Activated CD8-positive, alpha-beta memory T cell treated with anti-CD3 and anti-CD28 coated beads, Interleukin-2, amount 50 U/mL, for 24 hours (primary cell): ENCODE results near the gene MAN1C1.
A peak's percentile ranks its signal among the peaks of the same experiment; 100 is the strongest.
"Not testable (repeated sequence)": the region's sequence is repeated elsewhere in the genome, so short reads cannot be mapped to it uniquely, and the experiment has no call there.

ENCODE experiments used
- DNase-seq: peaks from one replicate; pipeline ENCODE4 v3.0.0-alpha.2; 2020; ENCODE audit errors: extremely low read depth

The MAN1C1 gene

DNA sequence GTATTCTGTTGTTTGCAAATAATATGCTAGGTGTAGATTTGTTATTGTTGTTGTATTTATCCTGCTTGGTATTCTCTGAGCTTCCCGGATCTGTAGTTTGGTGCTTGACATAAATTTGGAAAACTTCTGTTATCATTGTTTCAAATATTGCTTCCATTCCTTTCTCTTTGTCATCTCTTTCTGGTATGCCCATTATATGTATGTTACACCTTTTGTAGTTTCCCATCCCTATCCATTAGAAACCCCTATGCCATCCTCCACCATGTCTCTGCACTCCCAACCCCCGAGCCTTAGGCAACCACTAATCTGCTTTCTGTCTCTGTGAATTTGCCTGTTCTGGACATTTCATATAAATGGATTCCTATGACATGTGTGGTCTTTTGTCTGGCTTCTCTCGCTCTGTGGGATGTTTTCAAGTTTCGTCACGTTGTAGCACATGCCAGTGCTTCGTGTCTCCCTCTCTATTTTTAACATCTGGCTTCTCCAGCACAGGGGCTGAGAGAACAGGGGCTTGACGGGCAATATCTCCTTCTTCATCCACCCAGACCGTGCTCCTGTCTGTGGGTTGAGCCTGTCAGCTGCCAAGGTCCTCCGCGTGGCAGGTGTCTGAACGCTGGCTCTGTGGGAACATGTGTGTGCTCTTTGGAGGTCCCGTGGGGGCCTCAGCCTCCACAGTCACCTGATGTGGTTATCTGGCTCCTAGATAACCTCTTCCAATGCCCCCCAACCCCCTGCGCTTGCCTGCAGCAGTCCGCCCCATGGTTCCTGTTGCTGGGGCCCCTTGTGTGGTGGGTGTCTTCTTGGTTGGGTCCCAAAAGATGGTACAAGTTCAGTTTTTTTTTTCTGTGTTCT is 32.8 kb upstream of the MAN1C1 start:
- no peak for DNase-seq

DNA sequence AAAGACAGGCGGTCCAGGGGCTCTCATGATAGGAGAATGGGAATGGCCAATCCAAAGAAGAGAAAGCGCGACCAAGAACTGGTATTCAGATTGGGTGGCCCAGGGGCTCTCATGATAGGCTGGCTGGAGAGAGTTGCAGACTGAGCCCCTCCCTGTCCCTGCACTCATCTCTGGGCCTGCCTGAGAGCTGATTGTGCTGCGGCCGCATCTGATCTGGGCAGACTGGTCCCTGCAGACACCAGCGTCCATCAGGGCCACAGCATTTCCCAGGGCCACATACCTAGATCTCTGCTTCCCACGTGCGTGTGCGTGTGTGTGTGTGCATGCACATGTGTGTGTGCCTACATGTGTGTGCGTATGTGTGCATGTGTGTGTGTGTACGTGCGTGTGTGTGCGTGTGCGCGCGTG is 30.4 kb upstream of the MAN1C1 start:
- no peak for DNase-seq

DNA sequence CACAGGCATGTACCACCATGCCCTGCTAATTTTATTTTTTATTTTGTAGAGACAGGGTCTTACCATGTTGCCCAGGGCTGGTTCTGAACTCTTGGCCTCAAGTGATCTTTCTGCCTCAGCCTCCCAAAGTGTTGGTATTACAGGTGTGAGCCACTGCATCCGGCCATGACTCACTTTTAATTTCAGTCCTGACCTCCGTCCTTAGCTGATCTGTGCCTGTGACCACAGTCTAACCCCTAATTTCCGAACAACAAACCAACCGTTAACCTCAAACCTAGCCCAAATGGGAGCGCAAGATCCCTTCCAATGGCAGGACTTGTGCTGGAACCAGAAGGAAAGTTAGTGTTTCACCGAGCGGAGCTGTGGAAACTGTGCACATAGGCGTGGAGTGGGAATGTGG is 29.3 kb upstream of the MAN1C1 start:
- no peak for DNase-seq

DNA sequence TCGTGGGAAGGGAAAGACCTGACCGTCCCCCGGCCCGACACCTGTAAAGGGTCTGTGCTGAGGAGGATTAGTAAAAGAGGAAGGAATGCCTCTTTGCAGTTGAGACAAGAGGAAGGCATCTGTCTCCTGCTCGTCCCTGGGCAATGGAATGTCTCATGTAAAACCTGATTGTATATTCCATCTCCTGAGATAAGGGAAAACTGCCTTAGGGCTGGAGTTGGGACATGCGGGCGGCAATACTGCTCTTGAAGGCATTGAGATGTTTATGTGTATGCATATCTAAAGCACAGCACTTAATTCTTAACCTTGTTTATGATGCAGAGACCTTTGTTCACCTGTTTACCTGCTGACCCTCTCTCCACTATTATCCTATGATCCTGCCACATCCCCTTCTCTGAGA is 28.4 kb upstream of the MAN1C1 start:
- DNase-seq, result not testable (repeated sequence)

DNA sequence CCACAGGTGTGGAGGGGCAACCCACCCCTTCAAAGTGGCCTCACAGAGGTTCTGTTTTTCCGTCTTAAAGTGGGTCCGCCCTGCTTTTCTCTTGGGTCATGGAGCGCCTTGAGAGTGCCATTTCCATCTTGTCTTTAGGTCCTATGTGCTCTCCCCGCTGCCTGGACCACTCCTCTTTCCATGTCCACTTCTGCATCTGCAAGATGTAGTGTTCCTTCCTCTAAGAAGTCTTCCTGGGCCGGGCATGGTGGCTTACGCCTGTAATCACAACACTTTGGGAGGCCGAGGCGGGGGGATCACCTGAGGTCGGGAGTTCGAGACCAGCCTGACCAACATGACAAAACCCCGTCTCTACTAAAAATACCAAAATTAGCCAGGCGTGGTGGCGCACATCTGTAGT is 27.8 kb upstream of the MAN1C1 start:
- DNase-seq, result not testable (repeated sequence)

DNA sequence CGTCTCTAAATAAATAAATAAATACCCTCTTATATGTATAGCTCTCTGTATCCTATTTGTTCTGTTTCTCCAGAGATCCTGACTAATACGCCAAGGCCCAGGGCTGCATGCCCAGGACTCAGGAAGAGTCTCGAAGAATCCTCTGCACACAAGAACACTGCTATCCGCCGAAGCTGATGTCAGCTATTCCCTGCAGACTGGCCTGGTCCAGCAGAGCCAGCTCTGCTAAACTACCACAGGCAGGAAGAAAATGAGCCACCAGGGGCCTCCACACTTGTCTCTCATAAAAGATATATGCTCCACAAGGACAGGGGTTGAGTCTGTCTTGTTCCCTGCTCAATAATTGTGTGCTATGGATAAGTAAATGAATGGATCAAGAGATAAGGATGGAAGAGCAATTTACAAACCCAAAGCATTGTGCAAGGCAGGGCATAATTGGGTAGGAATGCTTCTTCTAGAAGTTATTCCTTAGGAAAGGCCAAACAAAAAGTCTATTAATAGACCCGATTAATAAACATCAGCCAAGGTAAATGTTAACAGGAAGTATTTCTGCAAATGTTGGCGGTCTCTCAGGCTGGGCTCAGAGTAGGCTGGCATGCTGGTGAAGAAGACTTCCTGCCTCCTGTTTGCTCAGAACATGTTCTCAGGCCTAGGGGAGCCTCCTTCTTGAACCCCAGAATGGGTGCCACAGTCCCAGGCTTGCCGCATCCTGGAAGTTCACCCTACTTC is 26.3 kb upstream of the MAN1C1 start:
- no peak for DNase-seq

DNA sequence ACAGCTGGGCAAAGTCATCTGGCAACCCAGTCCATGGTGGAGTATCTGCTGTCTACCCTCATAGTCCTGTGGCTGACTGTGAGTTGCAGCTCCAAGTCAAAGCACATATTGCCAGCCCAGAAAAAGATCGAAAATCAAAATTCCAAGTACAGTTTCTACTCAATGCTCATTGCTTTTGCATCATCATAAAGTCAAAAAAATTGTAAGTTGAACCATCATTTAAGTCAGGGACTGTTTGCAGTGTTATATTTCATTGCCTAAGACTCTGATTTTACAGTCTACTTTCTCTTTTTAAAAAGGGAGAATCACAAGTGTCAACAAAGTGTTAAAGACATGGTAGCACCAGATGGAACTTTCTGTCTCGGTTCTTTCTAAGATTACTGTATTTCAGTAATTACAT is 22.7 kb upstream of the MAN1C1 start:
- DNase-seq, result no peak

DNA sequence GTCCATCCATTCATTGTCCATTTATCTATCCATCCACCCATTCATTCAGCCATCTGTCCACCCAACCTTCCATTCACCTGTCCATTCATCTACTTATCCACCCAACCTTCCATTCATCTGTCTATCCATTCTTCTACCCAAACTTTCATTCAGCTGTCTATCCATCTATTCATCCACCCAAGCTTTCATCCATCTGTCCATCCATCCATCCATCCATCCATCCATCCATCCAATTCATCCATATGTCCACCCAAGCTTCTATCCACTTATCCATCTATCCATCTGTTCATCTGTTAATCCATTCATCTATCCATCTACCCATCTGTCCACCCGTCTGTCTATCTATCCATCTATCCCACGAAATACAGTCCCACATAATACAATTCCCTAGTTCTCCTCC is 21.6 kb upstream of the MAN1C1 start:
- no peak for DNase-seq

DNA sequence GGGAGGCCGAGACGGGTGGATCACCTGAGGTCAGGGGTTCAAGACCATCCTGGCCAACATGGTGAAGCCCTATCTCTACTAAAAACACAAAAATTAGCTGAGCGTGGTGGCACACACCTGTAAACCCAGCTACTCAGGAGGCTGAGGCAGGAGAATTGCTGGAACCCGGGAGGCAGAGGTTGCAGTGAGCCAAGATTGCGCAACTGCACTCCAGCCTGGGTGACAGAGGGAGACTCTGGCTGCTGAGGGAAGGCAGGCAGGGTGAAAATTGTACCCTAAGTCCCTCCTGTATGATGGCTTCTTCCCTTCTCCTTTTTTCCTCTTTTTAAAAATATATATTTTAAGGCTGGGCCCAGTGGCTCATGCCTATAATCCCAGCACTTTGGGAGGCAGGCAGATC is 19.9 kb upstream of the MAN1C1 start:
- not testable (repeated sequence) for DNase-seq

DNA sequence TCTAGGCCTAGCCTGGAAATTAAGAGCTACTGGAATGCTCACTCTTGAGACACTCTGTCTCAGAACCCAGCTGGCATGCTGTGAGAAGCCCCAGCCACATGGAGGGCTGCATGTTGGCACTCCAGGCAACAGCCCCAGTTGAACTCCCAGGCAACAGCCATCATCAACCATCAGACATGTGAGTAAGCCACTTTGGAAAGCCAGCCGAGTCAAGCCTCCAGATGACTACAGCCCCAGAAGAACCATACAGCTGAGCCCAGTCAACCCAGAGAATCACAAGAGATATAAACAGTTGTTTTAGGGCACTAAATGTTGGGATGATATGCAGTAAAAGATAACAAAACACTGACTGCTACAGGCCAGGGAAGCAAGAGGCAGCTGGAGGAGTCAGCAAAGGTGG is 17.7 kb upstream of the MAN1C1 start:
- no peak for DNase-seq

DNA sequence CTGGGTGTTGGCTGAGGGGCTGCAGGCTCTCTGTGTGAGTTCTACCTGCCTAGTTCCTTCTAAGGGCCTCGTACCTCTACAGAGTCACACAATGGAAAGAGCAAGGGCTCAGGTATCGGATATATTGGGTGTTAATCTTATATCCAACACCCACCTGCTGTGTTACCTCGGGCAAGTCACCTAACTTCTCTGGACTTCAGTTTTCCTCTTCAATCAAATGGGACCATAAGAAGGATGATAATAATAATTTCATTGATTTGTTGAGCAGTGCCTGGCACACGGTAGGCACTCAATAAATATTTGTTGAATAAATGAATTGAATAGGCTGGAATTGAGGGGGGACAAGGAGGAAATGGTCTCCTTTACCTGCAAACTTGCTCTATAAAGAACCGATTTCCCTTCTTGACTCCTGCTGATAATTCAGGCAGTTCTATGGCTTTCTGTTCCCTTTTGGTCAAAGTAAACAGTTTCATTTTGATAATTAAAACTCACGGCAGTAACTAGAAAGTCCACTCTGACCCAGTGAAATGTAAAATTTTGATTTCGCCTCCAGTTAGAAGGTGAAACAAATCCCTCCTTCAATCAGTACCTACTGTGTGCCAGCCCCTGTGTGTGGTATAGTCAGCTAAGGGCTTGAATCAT is 16.5 kb upstream of the MAN1C1 start:
- DNase-seq, result no peak

DNA sequence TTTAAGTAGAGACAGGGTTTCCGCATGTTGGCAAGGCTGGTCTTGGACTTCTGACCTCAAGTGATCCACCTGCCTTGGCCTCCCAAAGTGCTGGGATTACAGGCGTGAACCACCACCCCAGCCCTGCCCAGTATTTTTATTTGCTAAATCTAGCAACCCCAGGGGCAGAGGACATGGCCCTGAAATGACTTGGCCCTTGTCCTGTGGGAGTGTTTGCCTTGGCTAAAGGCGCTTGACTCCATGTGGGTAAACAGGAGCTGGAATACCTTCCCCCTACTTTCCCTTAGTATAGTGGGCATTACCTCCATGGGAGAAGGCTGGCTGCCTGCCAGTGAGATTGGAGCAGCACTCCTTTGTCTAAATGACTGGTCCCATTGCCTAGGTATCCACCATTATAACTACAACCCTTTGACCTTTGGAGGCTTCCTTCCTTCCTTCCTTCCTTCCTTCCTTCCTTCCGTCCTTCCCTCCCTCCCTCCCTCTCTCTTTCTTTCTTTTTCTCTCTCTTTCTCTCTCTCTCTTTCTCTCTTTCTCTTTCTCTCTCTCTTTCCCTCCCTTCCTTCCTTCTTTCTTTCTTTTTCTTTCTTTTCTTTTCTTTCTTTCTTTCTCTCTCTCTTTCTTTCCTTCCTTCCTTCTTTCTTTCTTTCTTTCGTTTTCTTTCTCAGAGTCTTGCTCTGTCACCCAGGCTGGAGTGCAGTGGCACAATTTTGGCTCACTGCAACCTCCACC is 15.5 kb upstream of the MAN1C1 start:
- DNase-seq, result not testable (repeated sequence)

DNA sequence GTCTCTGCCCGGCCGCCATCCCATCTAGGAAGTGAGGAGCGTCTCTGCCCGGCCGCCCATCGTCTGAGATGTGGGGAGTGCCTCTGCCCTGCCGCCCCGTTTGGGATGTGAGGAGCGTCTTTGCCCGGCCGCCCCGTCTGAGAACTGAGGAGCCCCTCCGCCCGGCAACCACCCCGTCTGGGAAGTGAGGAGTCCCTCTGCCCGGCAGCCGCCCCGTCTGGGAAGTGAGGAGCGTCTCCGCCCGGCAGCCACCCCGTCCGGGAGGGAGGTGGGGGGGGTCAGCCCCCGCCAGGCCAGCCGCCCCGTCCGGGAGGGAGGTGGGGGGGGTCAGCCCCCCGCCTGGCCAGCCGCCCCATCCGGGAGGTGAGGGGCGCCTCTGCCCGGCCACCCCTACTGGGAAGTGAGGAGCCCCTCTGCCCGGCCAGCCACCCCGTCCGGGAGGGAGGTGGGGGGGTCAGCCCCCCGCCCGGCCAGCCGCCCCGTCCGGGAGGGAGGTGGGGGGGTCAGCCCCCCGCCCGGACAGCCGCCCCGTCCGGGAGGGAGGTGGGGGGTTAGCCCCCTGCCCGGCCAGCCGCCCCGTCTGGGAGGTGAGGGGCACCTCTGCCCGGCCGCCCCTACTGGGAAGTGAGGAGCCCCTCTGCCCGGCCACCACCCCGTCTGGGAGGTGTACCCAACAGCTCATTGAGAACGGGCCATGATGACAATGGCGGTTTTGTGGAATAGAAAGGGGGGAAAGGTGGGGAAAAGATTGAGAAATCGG is 12.6 kb upstream of the MAN1C1 start:
- not testable (repeated sequence) for DNase-seq

DNA sequence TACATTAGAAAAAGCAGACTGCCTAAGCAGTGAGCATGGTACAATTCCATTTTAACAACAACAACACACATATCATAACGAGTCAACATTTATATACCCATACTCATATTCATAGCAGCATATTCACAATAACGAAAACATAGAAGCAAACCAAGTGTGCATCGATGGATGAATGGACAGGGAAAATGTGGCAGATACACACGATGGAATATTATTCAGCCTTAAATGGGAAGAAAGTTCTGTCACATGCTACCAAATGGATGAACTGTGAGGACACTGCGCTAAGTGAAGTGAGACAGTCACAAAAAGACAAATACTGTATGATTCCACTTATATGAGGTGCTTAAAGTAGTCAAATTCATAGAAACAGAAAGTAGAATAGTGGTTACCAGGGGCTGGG is 9.5 kb upstream of the MAN1C1 start:
- DNase-seq, result no peak

DNA sequence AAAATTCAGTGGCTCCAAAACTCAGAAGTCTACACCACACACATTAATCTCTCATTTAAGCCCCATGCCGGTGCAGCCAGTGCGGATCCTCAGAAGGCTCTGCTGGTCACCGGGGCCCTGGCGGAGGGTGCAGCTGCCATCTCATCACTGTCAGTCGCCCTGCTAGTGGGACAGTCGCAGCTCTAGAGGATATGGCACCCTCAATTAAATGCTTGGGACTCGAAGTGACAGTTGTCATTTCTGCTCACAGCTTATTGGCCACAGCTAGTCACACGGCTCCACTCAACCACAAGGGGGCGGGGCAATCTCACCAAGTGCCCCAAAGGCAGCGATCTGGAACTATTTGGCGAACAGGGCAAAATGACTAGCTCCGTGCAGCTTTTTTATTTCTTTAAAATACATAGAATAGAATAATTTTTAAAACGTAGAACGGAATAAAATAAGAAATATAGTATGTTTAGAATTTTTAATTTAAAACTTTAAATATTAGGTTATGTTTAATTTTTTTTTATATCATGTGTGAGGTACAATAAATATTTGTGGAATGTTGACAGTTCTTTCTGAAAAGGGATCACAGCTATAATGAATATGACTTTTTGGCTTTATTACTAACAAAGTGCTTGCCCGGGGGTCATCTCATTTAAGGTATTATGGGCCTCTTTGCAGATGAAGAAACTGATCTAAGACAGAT is 8.0 kb upstream of the MAN1C1 start:
- peak; percentile 79 for DNase-seq

DNA sequence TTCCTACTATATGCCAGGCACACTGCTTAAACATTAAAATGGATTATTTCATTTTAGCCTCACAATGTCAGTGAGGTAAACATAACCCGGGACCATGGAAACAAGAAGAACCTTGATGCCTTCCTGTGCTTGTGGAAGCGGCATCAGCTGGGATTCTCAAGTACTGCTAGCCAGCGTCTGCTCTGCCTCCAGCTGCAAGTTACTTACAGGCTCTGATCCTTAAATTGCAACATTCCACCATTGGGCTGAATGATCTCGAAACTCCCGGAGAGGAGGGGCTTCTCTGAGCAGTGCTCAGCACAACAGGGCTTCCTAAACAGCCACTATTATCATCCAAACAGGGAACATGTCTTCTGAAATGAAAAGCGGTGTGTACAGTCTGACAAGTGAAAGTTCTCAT is 6.7 kb upstream of the MAN1C1 start:
- DNase-seq, result no peak

DNA sequence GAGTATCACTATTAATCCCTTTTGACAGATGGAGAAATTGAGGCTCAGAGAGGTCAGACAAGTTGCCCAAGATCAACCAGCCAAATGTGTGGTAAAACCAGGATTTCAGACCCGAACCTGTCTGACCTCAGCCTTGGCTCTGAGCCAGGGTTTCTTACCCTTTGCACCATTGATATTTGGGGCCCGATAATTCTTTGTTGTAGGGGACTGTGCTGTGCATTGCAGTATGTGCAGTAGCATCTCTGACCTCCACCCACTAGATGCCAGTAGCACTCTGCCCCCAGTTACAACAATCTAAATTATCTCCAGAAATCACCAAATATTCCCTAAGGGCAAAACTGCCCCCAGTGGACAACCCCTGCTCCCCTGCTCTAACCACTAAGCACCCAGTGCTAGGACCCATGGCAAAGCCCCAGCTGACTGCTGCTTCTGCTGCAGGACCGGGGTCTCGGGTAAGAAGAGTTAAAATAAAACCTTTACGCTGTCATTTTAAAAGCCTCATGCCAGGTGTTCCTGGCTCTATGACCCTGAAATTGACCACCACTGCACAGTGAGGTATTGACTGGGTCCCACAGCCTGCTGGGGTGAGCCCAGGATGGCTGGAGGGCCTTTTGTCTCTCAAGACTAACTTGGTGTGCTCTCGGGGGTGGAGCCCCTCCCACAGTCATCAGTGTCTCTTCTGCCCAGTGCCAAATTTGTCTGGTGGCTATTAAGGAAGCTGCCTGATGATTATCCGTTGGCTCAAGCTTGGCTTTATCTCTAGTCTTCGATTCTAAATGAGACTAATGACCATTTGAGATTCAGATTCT is 5.6 kb upstream of the MAN1C1 start:
- no peak for DNase-seq

DNA sequence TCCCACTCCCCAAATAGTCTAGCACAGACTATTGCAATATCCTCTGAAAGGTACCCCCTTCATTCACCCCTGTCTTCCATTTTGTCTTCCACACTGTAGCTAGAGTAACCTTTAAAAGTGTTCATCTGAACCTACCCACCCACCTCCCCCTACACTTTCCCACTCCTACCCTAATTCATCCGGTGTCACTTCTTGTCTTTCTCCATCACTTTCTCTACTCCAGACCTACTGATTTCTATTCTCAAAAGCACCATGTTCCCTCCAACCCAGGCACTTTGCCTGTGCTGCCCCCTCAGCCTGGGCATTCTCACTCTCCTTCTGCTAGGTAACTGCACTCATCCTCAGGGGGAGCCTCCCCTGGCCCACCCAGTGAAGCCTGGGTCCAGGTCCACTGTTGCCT is 4.7 kb upstream of the MAN1C1 start:
- no peak for DNase-seq

DNA sequence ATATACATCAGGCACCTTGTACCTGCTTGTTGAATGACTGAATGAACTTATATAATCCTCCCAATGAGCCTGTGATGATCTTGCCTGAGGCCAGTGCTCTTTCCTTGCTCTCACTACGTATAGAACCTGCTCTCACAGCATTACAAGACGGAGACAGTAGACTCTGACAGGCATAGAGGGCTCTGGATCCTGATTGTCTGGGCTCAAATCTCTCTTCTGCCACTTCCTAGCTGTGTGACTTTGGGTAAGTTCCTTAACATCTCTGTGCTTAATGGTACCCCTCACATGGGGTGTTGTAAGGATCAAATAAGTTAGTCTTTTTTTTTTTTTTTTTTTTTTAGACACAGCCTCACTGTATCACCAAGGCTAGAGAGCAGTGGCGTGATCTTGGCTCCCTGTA is 4.2 kb upstream of the MAN1C1 start:
- DNase-seq, result no peak

DNA sequence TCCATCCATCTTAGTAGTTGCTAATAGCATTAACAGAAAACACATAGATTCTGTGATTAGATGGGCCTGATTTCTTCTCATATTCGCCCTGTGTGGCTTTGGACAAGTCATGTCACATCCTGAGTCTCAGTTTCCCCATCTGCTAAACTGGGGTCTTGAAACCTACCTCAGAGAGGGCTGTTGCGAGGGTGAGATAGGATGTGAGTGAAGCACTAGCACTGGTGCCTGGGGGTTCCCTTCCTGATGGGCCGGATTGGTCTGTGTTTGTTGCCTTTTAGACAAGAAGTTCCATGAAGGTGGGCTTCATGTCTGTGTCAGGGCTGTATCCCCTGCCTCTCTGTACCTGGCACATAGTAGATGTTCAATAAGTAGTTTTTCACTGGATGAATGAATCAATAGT is 3.5 kb upstream of the MAN1C1 start:
- DNase-seq, result no peak
